DND-41 (cell line): ENCODE data around the gene SHH.

Source experiments
- ATAC-seq: fragments of 200-7000 bp; cut with Tn5 transposase; 3 replicates; pipeline ENCODE4 v1.9.1; 2021; ENCODE audit warnings: low read depth; ENCODE audit not compliant: insufficient read depth
- DNase-seq: peaks from one replicate; pipeline ENCODE4 v3.0.0-alpha.2; 2020
- H2AFZ ChIP-seq: 2 replicates; pipeline ENCODE4 v1.6.0; 2012; ENCODE audit warnings: low read depth, low read length
- H3K27ac ChIP-seq: 2 replicates; pipeline ENCODE4 v1.5.1; 2012; ENCODE audit warnings: low read length, inconsistent platforms
- H3K27me3 ChIP-seq: fragments of 200-600 bp; sonication (generic); 2 replicates; pipeline ENCODE4 v1.6.0; 2012; ENCODE audit warnings: low read length, mild to moderate bottlenecking, inconsistent platforms; ENCODE audit not compliant: insufficient read depth, poor library complexity
- H3K36me3 ChIP-seq: 2 replicates; pipeline ENCODE4 v1.5.1; 2012; ENCODE audit warnings: low read length, inconsistent platforms; ENCODE audit not compliant: insufficient read depth
- H3K4me1 ChIP-seq: 2 replicates; pipeline ENCODE4 v1.5.1; 2012; ENCODE audit warnings: mild to moderate bottlenecking, low read length; ENCODE audit not compliant: insufficient read depth
- H3K4me2 ChIP-seq: 2 replicates; pipeline ENCODE4 v1.6.0; 2012; ENCODE audit warnings: mild to moderate bottlenecking, moderate library complexity, low read length, inconsistent platforms; ENCODE audit not compliant: insufficient read depth
- H3K4me3 ChIP-seq, 2 experiments: fragments of 200-600 bp in 1 of 2; shearing (Covaris generic) in 1 of 2; 2 replicates each; pipeline ENCODE4 v1.5.1; 2012 to 2016; ENCODE audit warnings: inconsistent platforms in 2 of 2, low read length in 2 of 2, mild to moderate bottlenecking in 2 of 2, low read depth in 1 of 2, moderate library complexity in 1 of 2
- H3K79me2 ChIP-seq: 2 replicates; pipeline ENCODE4 v1.6.0; 2012; ENCODE audit warnings: low read length, inconsistent platforms; ENCODE audit not compliant: insufficient read depth
- H3K9ac ChIP-seq: 2 replicates; pipeline ENCODE4 v1.6.0; 2012; ENCODE audit warnings: low read depth, mild to moderate bottlenecking, inconsistent platforms, low read length, moderate library complexity
- H3K9me3 ChIP-seq: 2 replicates; pipeline ENCODE4 v1.5.1; 2012; ENCODE audit warnings: low read length, moderate library complexity, mild to moderate bottlenecking, inconsistent platforms; ENCODE audit not compliant: insufficient read depth, severe bottlenecking
- H4K20me1 ChIP-seq: 2 replicates; pipeline ENCODE4 v1.6.0; 2012; ENCODE audit warnings: low read length; ENCODE audit not compliant: insufficient read depth
- EZH2 ChIP-seq: IDR thresholded peaks from 3 replicates; pipeline ENCODE4 v1.6.1; 2012; ENCODE audit warnings: borderline replicate concordance, low read depth, mild to moderate bottlenecking, moderate library complexity, low read length, inconsistent platforms; ENCODE audit not compliant: severe bottlenecking
- TF ChIP-seq, protein P1 (sequence below): IDR thresholded peaks from 2 replicates; pipeline ENCODE4 v1.5.1; 2012; ENCODE audit warnings: borderline replicate concordance, low read length, moderate library complexity, mild to moderate bottlenecking; ENCODE audit not compliant: poor library complexity, severe bottlenecking; ENCODE audit errors: extremely low read depth

The SHH gene

DNA sequence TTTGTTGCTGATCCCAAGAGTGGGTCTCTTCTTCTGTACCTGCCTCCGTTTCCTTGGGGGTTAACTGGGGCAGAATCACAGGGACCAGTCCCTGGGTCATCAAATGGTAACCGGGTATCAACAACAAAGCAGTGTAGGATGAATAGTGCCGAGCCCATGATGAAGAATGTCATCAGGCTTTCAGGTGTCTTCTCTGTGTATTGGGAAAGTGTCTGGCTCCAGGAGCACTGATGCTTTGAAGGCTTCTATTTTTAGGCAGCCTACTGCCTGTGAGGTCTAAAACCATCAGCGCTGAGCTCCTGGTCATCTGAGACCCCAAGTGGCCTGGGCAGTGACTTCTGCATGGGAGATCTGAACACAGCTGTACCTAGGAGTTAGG is 48.2 kb upstream of the SHH start:
- no peak overlapping the region for H3K27ac ChIP-seq
- no peak for DNase-seq
- H3K4me2 ChIP-seq: no peak overlapping the region
- H2AFZ ChIP-seq: no peak overlapping the region
- no peaks in the 10 kb centered on the region for H3K4me1 ChIP-seq
- no peaks in the 10 kb centered on the region for H3K36me3 ChIP-seq
- no peaks in the 10 kb centered on the region for H3K79me2 ChIP-seq
- no peak for ATAC-seq
- H3K27me3 ChIP-seq: no peaks in the 10 kb centered on the region
- no peaks in the 10 kb centered on the region for H4K20me1 ChIP-seq
- H3K9me3 ChIP-seq: no peaks in the 10 kb centered on the region
- TF ChIP-seq, protein P1, sequence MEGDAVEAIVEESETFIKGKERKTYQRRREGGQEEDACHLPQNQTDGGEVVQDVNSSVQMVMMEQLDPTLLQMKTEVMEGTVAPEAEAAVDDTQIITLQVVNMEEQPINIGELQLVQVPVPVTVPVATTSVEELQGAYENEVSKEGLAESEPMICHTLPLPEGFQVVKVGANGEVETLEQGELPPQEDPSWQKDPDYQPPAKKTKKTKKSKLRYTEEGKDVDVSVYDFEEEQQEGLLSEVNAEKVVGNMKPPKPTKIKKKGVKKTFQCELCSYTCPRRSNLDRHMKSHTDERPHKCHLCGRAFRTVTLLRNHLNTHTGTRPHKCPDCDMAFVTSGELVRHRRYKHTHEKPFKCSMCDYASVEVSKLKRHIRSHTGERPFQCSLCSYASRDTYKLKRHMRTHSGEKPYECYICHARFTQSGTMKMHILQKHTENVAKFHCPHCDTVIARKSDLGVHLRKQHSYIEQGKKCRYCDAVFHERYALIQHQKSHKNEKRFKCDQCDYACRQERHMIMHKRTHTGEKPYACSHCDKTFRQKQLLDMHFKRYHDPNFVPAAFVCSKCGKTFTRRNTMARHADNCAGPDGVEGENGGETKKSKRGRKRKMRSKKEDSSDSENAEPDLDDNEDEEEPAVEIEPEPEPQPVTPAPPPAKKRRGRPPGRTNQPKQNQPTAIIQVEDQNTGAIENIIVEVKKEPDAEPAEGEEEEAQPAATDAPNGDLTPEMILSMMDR: no peak
- TF ChIP-seq EZH2: no peak
- H3K4me3 ChIP-seq: no peak overlapping the region
- H3K9ac ChIP-seq: no peak overlapping the region

DNA sequence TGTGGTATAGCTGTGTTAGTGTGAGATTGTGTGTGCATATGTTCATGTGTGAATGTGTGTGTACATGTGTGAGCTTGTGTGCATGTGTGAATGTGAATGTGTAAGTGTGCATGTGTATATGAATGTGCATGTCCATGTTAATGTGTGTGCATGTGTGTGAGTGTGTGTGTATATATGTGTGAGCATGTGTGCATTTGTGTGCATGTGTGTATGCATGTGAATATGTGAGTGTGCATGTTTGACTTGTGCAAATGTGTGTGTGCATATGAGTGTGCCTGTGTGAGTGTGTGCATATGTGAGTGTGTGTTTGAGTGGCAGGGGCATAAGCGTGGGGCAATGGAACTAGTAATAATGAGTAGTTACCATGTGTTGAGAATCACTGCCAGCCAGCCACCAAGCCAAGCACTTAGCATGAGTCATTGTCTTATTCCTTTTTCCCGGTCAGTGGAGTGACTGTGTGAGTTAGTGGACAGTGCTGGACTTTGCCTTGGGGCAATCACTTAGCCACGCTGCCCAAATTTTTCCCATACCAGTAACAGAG is 46.3 kb upstream of the SHH start:
- TF ChIP-seq, protein P1: no peak
- no peak for TF ChIP-seq EZH2
- Histone ChIP-seq H3K4me1 (no peaks in the 10 kb centered on the region), H3K9me3 (no peaks in the 10 kb centered on the region), H3K4me3 (no peak overlapping the region), H2AFZ (no peak overlapping the region), H3K4me2 (no peak overlapping the region), H3K27ac (no peak overlapping the region), H3K9ac (no peak overlapping the region), H4K20me1 (no peaks in the 10 kb centered on the region), H3K27me3 (no peaks in the 10 kb centered on the region), H3K79me2 (no peaks in the 10 kb centered on the region), H3K36me3 (no peaks in the 10 kb centered on the region)
- ATAC-seq: no peak
- no peak for DNase-seq

DNA sequence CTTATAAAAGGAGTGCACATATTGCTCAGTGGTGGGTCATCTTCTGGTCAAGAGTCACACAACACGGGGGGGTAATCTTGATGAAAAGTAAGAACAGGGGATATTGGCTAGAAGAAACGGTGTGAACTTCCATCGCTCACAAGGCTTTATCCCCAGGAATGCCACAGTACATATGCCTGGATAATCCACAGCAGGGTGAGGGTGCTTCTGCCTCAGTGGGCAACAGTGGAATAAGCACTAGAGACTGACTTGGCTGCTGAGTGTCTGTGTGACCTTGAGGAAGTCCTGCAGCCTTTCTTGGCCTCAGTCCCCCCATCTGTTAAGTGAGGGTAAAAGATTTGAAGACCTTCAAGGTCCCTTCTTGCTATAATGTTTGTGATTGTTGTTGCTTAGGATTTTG is 44.9 kb upstream of the SHH start:
- Histone ChIP-seq H3K4me1 (no peaks in the 10 kb centered on the region), H3K9me3 (no peaks in the 10 kb centered on the region), H3K4me3 (no peak overlapping the region)

More for the DNA sequence above, 44.9 kb upstream of the SHH start:
- H2AFZ ChIP-seq: no peak overlapping the region
- H3K36me3 ChIP-seq: no peaks in the 10 kb centered on the region
- no peak overlapping the region for H3K9ac ChIP-seq
- no peak for ATAC-seq
- no peaks in the 10 kb centered on the region for H4K20me1 ChIP-seq
- no peaks in the 10 kb centered on the region for H3K27me3 ChIP-seq
- no peak overlapping the region for H3K4me2 ChIP-seq
- no peaks in the 10 kb centered on the region for H3K79me2 ChIP-seq
- no peak for TF ChIP-seq EZH2
- TF ChIP-seq, protein P1: no peak
- no peak overlapping the region for H3K27ac ChIP-seq
- no peak for DNase-seq
